ENCODE measurements around the gene KCNQ1. TPM values are rescaled to one million over a fixed set of nuclear protein-coding genes. Genes with fewer than 3 reads are reported as not detected.

The KCNQ1 gene
- total and polyA plus RNA-seq, 4 donors: 15.4 to 41.7 (median 26.2) TPM

DNA sequence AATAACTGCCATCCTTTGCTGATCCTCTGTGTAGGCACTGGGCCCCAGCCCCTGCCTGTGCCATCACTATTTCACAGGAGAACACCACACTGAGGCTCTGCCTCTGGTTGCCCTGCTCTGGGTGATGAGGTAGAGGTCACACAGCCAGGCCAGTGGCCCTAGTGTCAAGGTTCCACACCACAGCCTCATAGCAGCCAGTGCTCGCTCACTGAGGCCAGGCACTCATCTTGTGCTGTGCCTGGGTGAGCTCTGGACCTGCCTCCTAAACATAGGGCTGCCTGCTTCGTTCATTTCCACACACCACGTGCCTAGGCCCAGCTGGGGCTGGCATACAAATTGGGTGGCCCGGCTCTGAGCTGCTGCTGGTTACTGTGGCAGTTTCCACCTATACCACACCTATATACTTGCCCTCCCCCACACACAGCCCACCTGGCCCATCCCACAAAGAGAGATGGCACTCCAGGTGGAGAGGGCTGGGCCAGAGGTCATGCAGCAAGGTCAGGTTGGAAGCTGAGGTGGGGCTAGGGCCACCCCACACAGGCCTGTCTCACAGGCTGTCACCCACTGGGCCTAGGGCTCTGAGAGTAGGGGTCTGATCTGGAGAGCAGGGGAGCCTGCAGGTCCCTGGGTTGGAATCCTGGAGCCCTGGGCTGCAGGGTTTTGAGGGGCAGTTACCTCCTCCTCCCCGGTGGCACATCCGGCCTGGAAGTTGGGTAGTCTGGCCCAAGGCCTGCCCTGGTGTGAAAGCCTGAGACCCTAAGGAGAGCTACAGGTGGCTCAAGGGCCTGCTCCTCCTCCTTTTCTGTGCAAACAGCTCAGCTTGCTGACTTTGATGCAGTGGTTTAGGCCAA lies 243.8 kb downstream of the KCNQ1 start:
- no peak for ATAC-seq (ENCODE audit: insufficient read depth, low FRiP score)
- no peak for DNase-seq
- WGBS, 2 donors: 83 to 84% methylated on average over 6 of the region's 6 CpGs
- no peaks in the 10 kb centered on the region for H3K27me3 ChIP-seq (ENCODE audit: control insufficient read depth in 3 of 3, insufficient read depth in 3 of 3, low read length in 2 of 3)
- no peaks in the 10 kb centered on the region for H3K9me3 ChIP-seq (ENCODE audit: control insufficient read depth in 4 of 4, insufficient read depth in 3 of 4, low read length in 3 of 4)
- TF ChIP-seq, protein P1, sequence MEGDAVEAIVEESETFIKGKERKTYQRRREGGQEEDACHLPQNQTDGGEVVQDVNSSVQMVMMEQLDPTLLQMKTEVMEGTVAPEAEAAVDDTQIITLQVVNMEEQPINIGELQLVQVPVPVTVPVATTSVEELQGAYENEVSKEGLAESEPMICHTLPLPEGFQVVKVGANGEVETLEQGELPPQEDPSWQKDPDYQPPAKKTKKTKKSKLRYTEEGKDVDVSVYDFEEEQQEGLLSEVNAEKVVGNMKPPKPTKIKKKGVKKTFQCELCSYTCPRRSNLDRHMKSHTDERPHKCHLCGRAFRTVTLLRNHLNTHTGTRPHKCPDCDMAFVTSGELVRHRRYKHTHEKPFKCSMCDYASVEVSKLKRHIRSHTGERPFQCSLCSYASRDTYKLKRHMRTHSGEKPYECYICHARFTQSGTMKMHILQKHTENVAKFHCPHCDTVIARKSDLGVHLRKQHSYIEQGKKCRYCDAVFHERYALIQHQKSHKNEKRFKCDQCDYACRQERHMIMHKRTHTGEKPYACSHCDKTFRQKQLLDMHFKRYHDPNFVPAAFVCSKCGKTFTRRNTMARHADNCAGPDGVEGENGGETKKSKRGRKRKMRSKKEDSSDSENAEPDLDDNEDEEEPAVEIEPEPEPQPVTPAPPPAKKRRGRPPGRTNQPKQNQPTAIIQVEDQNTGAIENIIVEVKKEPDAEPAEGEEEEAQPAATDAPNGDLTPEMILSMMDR (IDR thresholded peaks at IDR 0.05; ENCODE audit: control extremely low read depth, extremely low read depth): no peak
- peak overlapping the region in 1 of 2 donors; percentile 25 for H3K9ac ChIP-seq (ENCODE audit: insufficient read depth in 1 of 2, low read length in 2 of 2)
- peaks cover 0 to 53% (median 34%) of the 10 kb centered on the region in 5 donors for H3K4me1 ChIP-seq (ENCODE audit: control insufficient read depth in 5 of 5, insufficient read depth in 5 of 5, low read length in 5 of 5)
- no peak overlapping the region for H3K4me3 ChIP-seq
- H3K36me3 ChIP-seq (ENCODE audit: control insufficient read depth in 4 of 4, insufficient read depth in 4 of 4, low read length in 4 of 4): peaks cover 0 to 3% (median 0%) of the 10 kb centered on the region in 4 donors
- H3K27ac ChIP-seq (ENCODE audit: low read depth in 1 of 2, low read length in 1 of 2): peak overlapping the region in 1 of 2 donors; percentile 34

DNA sequence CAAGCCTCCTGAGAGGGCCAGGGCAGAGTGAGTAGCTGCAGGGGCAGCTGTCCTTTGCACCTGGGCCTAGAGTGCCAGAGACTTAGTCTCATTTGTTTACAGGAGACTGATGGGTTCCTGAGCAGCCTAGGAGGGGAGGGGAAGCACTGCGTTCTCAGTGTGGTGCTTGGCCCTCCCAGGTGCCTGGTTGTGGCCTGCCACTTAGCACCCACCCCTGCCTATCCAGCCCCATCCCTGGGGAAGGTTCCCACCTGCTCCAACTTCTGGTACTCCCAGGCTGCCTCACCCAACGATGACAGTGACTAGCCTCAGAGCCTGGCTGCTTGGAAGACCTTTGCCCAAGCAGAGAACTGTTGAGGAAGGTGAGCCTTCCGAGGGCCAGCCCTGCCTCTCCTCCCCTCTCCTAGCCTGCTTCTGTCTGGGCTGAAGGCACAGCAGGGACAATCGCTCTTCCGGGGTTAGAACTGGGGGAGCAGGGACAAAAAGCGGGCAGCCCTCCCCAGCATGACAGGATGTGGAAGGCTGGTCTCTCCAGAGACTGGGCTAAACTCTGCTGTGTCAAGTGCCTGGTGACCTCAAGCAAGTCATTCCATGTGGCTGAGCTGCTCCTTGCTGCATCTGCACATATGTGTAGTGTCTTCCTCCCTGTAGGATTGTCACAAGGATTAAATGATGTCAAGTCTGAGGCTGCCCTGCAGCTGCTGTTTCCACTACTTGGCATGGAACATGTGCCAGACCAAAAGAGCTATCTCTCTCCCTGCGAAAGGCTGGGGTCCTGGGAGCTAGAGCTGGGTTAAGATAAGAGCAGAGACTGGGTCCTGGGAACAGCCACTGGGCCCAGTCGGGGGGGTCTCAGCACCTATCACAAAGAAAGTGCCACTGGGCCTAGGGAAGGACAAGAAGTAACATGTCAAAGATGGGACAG lies 245.1 kb downstream of the KCNQ1 start:
- Histone ChIP-seq H3K27me3 (ENCODE audit: control insufficient read depth in 3 of 3, insufficient read depth in 3 of 3, low read length in 2 of 3) (no peaks in the 10 kb centered on the region), H3K9me3 (ENCODE audit: control insufficient read depth in 4 of 4, insufficient read depth in 3 of 4, low read length in 3 of 4) (no peaks in the 10 kb centered on the region), H3K9ac (ENCODE audit: insufficient read depth in 1 of 2, low read length in 2 of 2) (no peak overlapping the region), H3K36me3 (ENCODE audit: control insufficient read depth in 4 of 4, insufficient read depth in 4 of 4, low read length in 4 of 4) (peaks cover 0 to 3% (median 0%) of the 10 kb centered on the region in 4 donors), H3K4me1 (ENCODE audit: control insufficient read depth in 5 of 5, insufficient read depth in 5 of 5, low read length in 5 of 5) (peaks cover 6 to 55% (median 39%) of the 10 kb centered on the region in 5 donors), H3K27ac (ENCODE audit: low read depth in 1 of 2, low read length in 1 of 2) (no peak overlapping the region), H3K4me3 (no peak overlapping the region)
- no peak for ATAC-seq (ENCODE audit: insufficient read depth, low FRiP score)
- 76 to 90% methylated on average over 8 of the region's 8 CpGs for WGBS, 2 donors
- TF ChIP-seq, protein P1 (IDR thresholded peaks at IDR 0.05; ENCODE audit: control extremely low read depth, extremely low read depth): no peak
- peak in 1 of 3 donors; percentile 10 for DNase-seq

DNA sequence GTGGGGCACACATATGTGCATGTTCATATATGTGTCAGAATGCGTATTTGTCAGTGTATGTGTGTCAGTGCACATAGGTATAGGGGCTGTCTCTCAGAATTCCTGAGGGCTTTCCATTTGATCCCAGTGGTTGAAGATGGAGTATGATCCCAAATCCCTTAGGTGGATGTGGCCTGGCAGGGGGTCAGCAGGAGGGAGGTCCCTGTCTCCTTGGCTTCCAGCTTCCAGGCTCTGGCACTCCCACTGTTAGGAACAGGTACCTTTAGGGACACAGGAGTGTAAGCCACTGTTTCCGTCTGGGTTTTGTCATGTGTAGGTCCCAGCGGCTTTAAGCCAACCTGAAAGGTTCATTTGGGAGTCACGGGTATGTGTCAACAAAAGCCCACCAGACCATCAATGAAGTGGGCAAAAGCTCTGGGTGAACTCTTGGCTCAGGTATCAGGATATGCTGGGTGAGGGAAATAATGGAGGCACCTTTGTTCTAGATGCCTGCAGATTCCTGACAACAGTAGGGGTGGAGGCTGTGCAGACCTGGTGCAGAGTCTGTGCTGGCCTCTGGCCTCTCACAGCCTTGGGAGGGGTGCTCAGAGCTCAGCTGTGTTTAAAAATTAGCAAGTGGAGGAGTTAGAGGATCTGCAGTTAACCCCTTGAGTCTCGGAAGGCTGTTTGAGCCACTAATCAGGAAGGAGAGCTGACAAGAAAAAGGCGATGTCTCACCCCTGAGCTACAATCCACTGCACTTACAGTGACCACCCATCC lies 246.0 kb downstream of the KCNQ1 start:
- TF ChIP-seq, protein P1 (IDR thresholded peaks at IDR 0.05; ENCODE audit: control extremely low read depth, extremely low read depth): no peak
- DNase-seq: peak in 1 of 3 donors; percentile 12
- no peak overlapping the region for H3K9ac ChIP-seq (ENCODE audit: insufficient read depth in 1 of 2, low read length in 2 of 2)

More for the DNA sequence above, 246.0 kb downstream of the KCNQ1 start:
- ATAC-seq (ENCODE audit: insufficient read depth, low FRiP score): no peak
- Histone ChIP-seq H3K27me3 (ENCODE audit: control insufficient read depth in 3 of 3, insufficient read depth in 3 of 3, low read length in 2 of 3) (no peaks in the 10 kb centered on the region), H3K4me1 (ENCODE audit: control insufficient read depth in 5 of 5, insufficient read depth in 5 of 5, low read length in 5 of 5) (peaks cover 6 to 56% (median 39%) of the 10 kb centered on the region in 5 donors), H3K4me3 (no peak overlapping the region), H3K9me3 (ENCODE audit: control insufficient read depth in 4 of 4, insufficient read depth in 3 of 4, low read length in 3 of 4) (no peaks in the 10 kb centered on the region), H3K27ac (ENCODE audit: low read depth in 1 of 2, low read length in 1 of 2) (no peak overlapping the region), H3K36me3 (ENCODE audit: control insufficient read depth in 4 of 4, insufficient read depth in 4 of 4, low read length in 4 of 4) (peaks cover 0 to 3% (median 0%) of the 10 kb centered on the region in 4 donors)
- 94 to 97% methylated on average over 6 of the region's 6 CpGs for WGBS, 2 donors
